Stomach (tissue), 4 donors: ENCODE data around the gene NR1D1.

Experiments
- CTCF ChIP-seq, 7 experiments: fragments of 450-650 bp in 4 of 7; fragments of 200-600 bp in 3 of 7; sonication (generic) in 3 of 7; IDR thresholded peaks; one replicate each; pipeline ENCODE4 v1.5.1; 2016 to 2019; ENCODE audit warnings: antibody characterized with exemption in 7 of 7, control low read depth in 2 of 7, mild to moderate bottlenecking in 1 of 7
- POLR2A ChIP-seq, 4 donors: fragments of 450-650 bp; IDR thresholded peaks; one replicate each; pipeline ENCODE4 v1.6.1; 2016; ENCODE audit warnings: antibody characterized with exemption in 4 of 4, control low read depth in 2 of 4, mild to moderate bottlenecking in 1 of 4, moderate library complexity in 1 of 4
- POLR2AphosphoS5 ChIP-seq, 3 donors: sonication (generic); formaldehyde crosslinking; IDR thresholded peaks; one replicate each; pipeline ENCODE4 v1.6.1; 2016; ENCODE audit warnings: antibody characterized with exemption in 3 of 3

- TF ChIP-seq POLR2A (IDR thresholded peaks at IDR 0.05), result no peak
- TF ChIP-seq CTCF (IDR thresholded peaks at IDR 0.05), result no peak
- no peak for TF ChIP-seq POLR2AphosphoS5 (IDR thresholded peaks at IDR 0.05)
Measured at GRCh38 chr17:40058186-40058784, 42.1 kb downstream of the NR1D1 start.
